GM12891 (cell line): ENCODE results near the gene CYP2C19.

Source experiments
- POLR2A ChIP-seq: IDR thresholded peaks from 2 replicates; pipeline ENCODE4 v1.6.1; 2011; ENCODE audit warnings: low read depth, low read length, control low read depth
- POLR2AphosphoS5 ChIP-seq: IDR thresholded peaks from 2 replicates; pipeline ENCODE4 v1.6.1; 2011; ENCODE audit warnings: low read depth, low read length, control low read depth

- no peak for TF ChIP-seq POLR2AphosphoS5
- TF ChIP-seq POLR2A: no peak
Observed at GRCh38 chr10:94859086-94859485, 96.6 kb downstream of the CYP2C19 start.
